Transverse colon (tissue), 4 donors: ENCODE measurements around the gene SHH. TPM values are rescaled to one million over a fixed set of nuclear protein-coding genes. Genes with fewer than 3 reads are reported as not detected.

Experiments used
- DNase-seq: peaks from one replicate; pipeline ENCODE4 v3.0.0-alpha.2; 2019
- H3K27ac ChIP-seq, 4 donors: fragments of 200-600 bp; sonication (generic); 2 replicates each; pipeline ENCODE4 v1.5.1; 2016 to 2018; ENCODE audit warnings: inconsistent platforms in 4 of 4
- H3K27me3 ChIP-seq: fragments of 200-600 bp; sonication (generic); 2 replicates; pipeline ENCODE4 v1.5.1; 2017; ENCODE audit warnings: inconsistent platforms
- H3K36me3 ChIP-seq, 4 donors: fragments of 200-600 bp; sonication (generic); 2 replicates each; pipeline ENCODE4 v1.5.1; 2017 to 2019; ENCODE audit warnings: inconsistent platforms in 4 of 4
- H3K4me1 ChIP-seq, 4 donors: fragments of 200-600 bp; sonication (generic); 2 replicates each; pipeline ENCODE4 v1.5.1; 2017 to 2020; ENCODE audit warnings: inconsistent platforms in 4 of 4
- H3K4me3 ChIP-seq, 4 donors: fragments of 200-600 bp; sonication (generic); 1 replicate in 1 of 4; 2 replicates in 3 of 4; pipeline versions ENCODE4 v1.5.1 to v1.6.1; 2017 to 2019; ENCODE audit warnings: inconsistent platforms in 4 of 4
- H3K9me3 ChIP-seq, 2 donors: fragments of 200-600 bp; sonication (generic); 2 replicates each; pipeline ENCODE4 v1.5.1; 2017 to 2019; ENCODE audit warnings: inconsistent platforms in 2 of 2
- CTCF ChIP-seq, 5 experiments: fragments of 200-600 bp in 3 of 5; fragments of 450-650 bp in 2 of 5; sonication (generic) in 3 of 5; IDR thresholded peaks; 1 replicate in 2 of 5; 2 replicates in 3 of 5; pipeline ENCODE4 v1.5.1; 2016 to 2017; ENCODE audit warnings: antibody characterized with exemption in 5 of 5, inconsistent platforms in 3 of 5, mild to moderate bottlenecking in 2 of 5, moderate library complexity in 1 of 5
- EP300 ChIP-seq: sonication (generic); formaldehyde crosslinking; IDR thresholded peaks from one replicate; pipeline ENCODE4 v1.6.1; 2017; ENCODE audit warnings: antibody characterized with exemption, low read depth
- POLR2A ChIP-seq: fragments of 450-650 bp; IDR thresholded peaks from one replicate; pipeline ENCODE4 v1.6.1; 2016; ENCODE audit warnings: antibody characterized with exemption, mild to moderate bottlenecking, moderate library complexity
- POLR2AphosphoS5 ChIP-seq, 3 donors: sonication (generic); formaldehyde crosslinking; IDR thresholded peaks; one replicate each; pipeline ENCODE4 v1.6.1; 2016; ENCODE audit warnings: antibody characterized with exemption in 3 of 3
- WGBS, 2 donors: methylation state at CpG; one replicate each; pipeline ENCODE4 v1.1.5; 2018; ENCODE audit warnings: low coverage in 1 of 2; 5-methylcytosine and 5-hydroxymethylcytosine counted together
- in situ Hi-C, 4 donors: fragments of 200-750 bp; cut with MboI; loops; one replicate each; pipeline versions ENCODE4 v1.15.0 to v1.15.1; 2017; ENCODE audit warnings: low sequenced_read_pairs in 3 of 4, low pct_ligation_motif_present in 1 of 4, low pct_unique_long_range_greater_than_20kb in 1 of 4
- intact Hi-C: fragments of 100-400 bp; cut with DNase I; formaldehyde crosslinking; loops from one replicate; pipeline ENCODE4 v1.15.1; 2023; ENCODE audit warnings: low total_unique reads
- total RNA-seq, 4 donors: library from RNA; depleted of rRNA; stranded (reverse); fragments of >200 nt; gene quantifications; one replicate each; pipeline ENCODE4 v1.1.0, GENCODE V29; 2016

The SHH gene
- total RNA-seq, 4 donors from 2014 or later: 0.40 to 3.7 (median 2.0) TPM

- H3K27ac ChIP-seq: peak overlapping the region; percentile 2 to 40 (median 25)
- no peak for DNase-seq
- H3K27me3 ChIP-seq: no peaks in the 10 kb centered on the region
- intact Hi-C loops: loop anchor here (10.0 kb wide), 1 partner anchor 170 kb away; no protein-coding TSS in a partner anchor
- TF ChIP-seq CTCF (IDR thresholded peaks at IDR 0.05) (no peak), POLR2AphosphoS5 (IDR thresholded peaks at IDR 0.05) (no peak), POLR2A (no peak), EP300 (no peak)
- no peak overlapping the region for H3K4me3 ChIP-seq
- H3K4me1 ChIP-seq: peaks cover 0 to 43% (median 6%) of the 10 kb centered on the region in 4 donors
- peaks cover 0 to 26% (median 13%) of the 10 kb centered on the region in 4 donors for H3K36me3 ChIP-seq
- WGBS, 2 donors: 76 to 87% methylated on average over 3 to 7 of the region's 7 CpGs
- H3K9me3 ChIP-seq: no peaks in the 10 kb centered on the region
- in situ Hi-C loops: loop anchor here in 3 of 4 donors (10.0 to 25.0 kb wide), 2 partner anchors 170 to 377 kb away; no protein-coding TSS in a partner anchor
Observed at GRCh38 chr7:155764438-155764793, 47.8 kb downstream of the SHH start.

- 68% methylated on average over 27 of the region's 27 CpGs; no CpG with 5 or more reads in 1 of the 2 donors for WGBS, 2 donors
- peaks cover 0 to 22% (median 11%) of the 10 kb centered on the region in 4 donors for H3K36me3 ChIP-seq
- intact Hi-C loops (loop anchor here (10.0 kb wide), 1 partner anchor 169 kb away; no protein-coding TSS in a partner anchor), in situ Hi-C loops (loop anchor here in 3 of 4 donors (10.0 to 25.0 kb wide), 2 partner anchors 169 to 377 kb away; no protein-coding TSS in a partner anchor)
- H3K27me3 ChIP-seq: no peaks in the 10 kb centered on the region
- no peak for TF ChIP-seq EP300
- peak in 1 of 3 donors; percentile 6 for TF ChIP-seq POLR2AphosphoS5 (IDR thresholded peaks at IDR 0.05)
- TF ChIP-seq CTCF (IDR thresholded peaks at IDR 0.05): no peak
- peaks cover 0 to 43% (median 6%) of the 10 kb centered on the region in 4 donors for H3K4me1 ChIP-seq
- no peaks in the 10 kb centered on the region for H3K9me3 ChIP-seq
- DNase-seq: no peak
- peak overlapping the region; percentile 2 to 40 (median 25) for H3K27ac ChIP-seq
- H3K4me3 ChIP-seq: no peak overlapping the region
Observed at GRCh38 chr7:155763691-155764437, 48.4 kb downstream of the SHH start.

GRCh38 chr7:155763122-155763521, 49.1 kb downstream of the SHH start:
- 94 to 95% methylated on average over 5 to 10 of the region's 10 CpGs for WGBS, 2 donors
- Histone ChIP-seq H3K27me3 (no peaks in the 10 kb centered on the region), H3K9me3 (no peaks in the 10 kb centered on the region), H3K27ac (no peak overlapping the region), H3K4me1 (peaks cover 0 to 43% (median 6%) of the 10 kb centered on the region in 4 donors), H3K4me3 (no peak overlapping the region), H3K36me3 (peaks cover 0 to 22% (median 11%) of the 10 kb centered on the region in 4 donors)
- in situ Hi-C loops (loop anchor here in 3 of 4 donors (10.0 to 25.0 kb wide), 2 partner anchors 168 to 376 kb away; no protein-coding TSS in a partner anchor), intact Hi-C loops (loop anchor here (10.0 kb wide), 1 partner anchor 168 kb away; no protein-coding TSS in a partner anchor)
- DNase-seq: no peak
- TF ChIP-seq POLR2AphosphoS5 (IDR thresholded peaks at IDR 0.05) (no peak), POLR2A (no peak), CTCF (IDR thresholded peaks at IDR 0.05) (no peak), EP300 (no peak)

- peaks cover 0 to 43% (median 6%) of the 10 kb centered on the region in 4 donors for H3K4me1 ChIP-seq
- in situ Hi-C loops (loop anchor here in 3 of 4 donors (10.0 to 25.0 kb wide), 2 partner anchors 168 to 375 kb away; no protein-coding TSS in a partner anchor), intact Hi-C loops (loop anchor here (10.0 kb wide), 1 partner anchor 168 kb away; no protein-coding TSS in a partner anchor)
- H3K9me3 ChIP-seq: no peaks in the 10 kb centered on the region
- TF ChIP-seq POLR2AphosphoS5 (IDR thresholded peaks at IDR 0.05) (no peak), CTCF (IDR thresholded peaks at IDR 0.05) (no peak), POLR2A (no peak), EP300 (no peak)
- no peak overlapping the region for H3K4me3 ChIP-seq
- DNase-seq: no peak
- 74 to 80% methylated on average over 7 to 10 of the region's 10 CpGs for WGBS, 2 donors
- no peaks in the 10 kb centered on the region for H3K27me3 ChIP-seq
- no peak overlapping the region for H3K27ac ChIP-seq
- H3K36me3 ChIP-seq: peaks cover 0 to 22% (median 11%) of the 10 kb centered on the region in 4 donors
Observed at GRCh38 chr7:155762655-155763054, 49.6 kb downstream of the SHH start.
